OCI-LY3 (cell line): ENCODE results near the gene RSPH9.

ENCODE experiments used
- CTCF ChIP-seq: fragments of 200-600, 300-600 bp; sonication (generic); IDR thresholded peaks from 2 replicates; pipeline ENCODE4 v1.5.1; 2014; ENCODE audit warnings: antibody characterized with exemption, low read length, low read depth
- EZH2phosphoT487 ChIP-seq: fragments of 200-600 bp; shearing (Covaris generic); IDR thresholded peaks from 2 replicates; pipeline ENCODE4 v1.6.1; 2018; ENCODE audit warnings: antibody characterized with exemption, mixed run types, low read depth

GRCh38 chr6:43674921-43675320 is 30.1 kb downstream of the RSPH9 start:
- TF ChIP-seq CTCF (no peak), EZH2phosphoT487 (no peak)
